Common myeloid progenitor, CD34-positive (primary cell): Measurements from ENCODE around the gene LRRC52.
A peak's percentile ranks its signal among the peaks of the same experiment; 100 is the strongest.

Experiments used
- CTCF ChIA-PET: fragments of 350-600 bp; sonication (Branson Sonifier 250); formaldehyde crosslinking; loops from one replicate; lab custom pipeline; 2021; ENCODE audit warnings: antibody characterized with exemption; lab: Charles Lee
- POLR2A ChIA-PET: fragments of 350-600 bp; sonication (Branson Sonifier 250); formaldehyde crosslinking; loops from one replicate; lab custom pipeline; 2021; ENCODE audit warnings: antibody characterized with exemption; lab: Charles Lee
- DNase-seq, 3 donors: peaks; one replicate each; pipeline versions ENCODE4 v3.0.0 to v3.0.0-alpha.2; 2013
- H3K27ac ChIP-seq, 2 experiments: 1 replicate in 1 of 2; 2 replicates in 1 of 2; pipeline ENCODE4 v1.7.0; 2013; ENCODE audit warnings: inconsistent platforms in 2 of 2, low read length in 2 of 2, mild to moderate bottlenecking in 2 of 2, low read depth in 1 of 2, moderate library complexity in 1 of 2; ENCODE audit not compliant: severe bottlenecking in 2 of 2, insufficient read depth in 1 of 2, poor library complexity in 1 of 2
- H3K27me3 ChIP-seq, 5 experiments: replicated peaks in 2 of 5; 1 replicate in 3 of 5; 2 replicates in 2 of 5; pipeline versions ENCODE4 v1.6.1 to v1.7.0; 2013; ENCODE audit warnings: low read length in 4 of 5, mild to moderate bottlenecking in 2 of 5, moderate library complexity in 2 of 5, inconsistent platforms in 1 of 5; ENCODE audit not compliant: insufficient read depth in 5 of 5, control insufficient read depth in 4 of 5
- H3K36me3 ChIP-seq, 4 experiments: 1 replicate in 2 of 4; 2 replicates in 2 of 4; pipeline versions ENCODE4 v1.6.1 to v1.7.0; 2013; ENCODE audit warnings: low read length in 3 of 4, control low read depth in 1 of 4, mild to moderate bottlenecking in 1 of 4; ENCODE audit not compliant: control insufficient read depth in 4 of 4, insufficient read depth in 4 of 4
- H3K4me1 ChIP-seq, 4 experiments: 1 replicate in 3 of 4; 2 replicates in 1 of 4; pipeline versions ENCODE4 v1.6.1 to v1.7.1; 2013; ENCODE audit warnings: low read length in 3 of 4, mild to moderate bottlenecking in 3 of 4, control low read depth in 1 of 4, inconsistent platforms in 1 of 4, moderate library complexity in 1 of 4; ENCODE audit not compliant: control insufficient read depth in 4 of 4, insufficient read depth in 4 of 4; ENCODE audit errors: control extremely low read depth in 1 of 4
- H3K4me3 ChIP-seq, 7 experiments: 1 replicate in 4 of 7; 2 replicates in 3 of 7; pipeline versions ENCODE4 v1.5.1 to v1.7.0; 2013; ENCODE audit warnings: mild to moderate bottlenecking in 7 of 7, low read length in 6 of 7, moderate library complexity in 6 of 7, inconsistent platforms in 2 of 7, low read depth in 2 of 7, control low read depth in 1 of 7; ENCODE audit not compliant: insufficient read depth in 4 of 7, control insufficient read depth in 1 of 7; ENCODE audit errors: extremely low read depth in 1 of 7
- H3K9me3 ChIP-seq, 5 experiments: 1 replicate in 4 of 5; 2 replicates in 1 of 5; pipeline versions ENCODE4 v1.6.1 to v1.7.1; 2013; ENCODE audit warnings: low read length in 4 of 5, mild to moderate bottlenecking in 2 of 5, inconsistent platforms in 1 of 5, low read depth in 1 of 5, moderate library complexity in 1 of 5; ENCODE audit not compliant: control insufficient read depth in 4 of 5, insufficient read depth in 2 of 5; ENCODE audit errors: control extremely low read depth in 1 of 5
- WGBS: methylation state at CpG from one replicate; pipeline ENCODE4 v1.1.5; 2013; ENCODE audit not compliant: insufficient coverage; 5-methylcytosine and 5-hydroxymethylcytosine counted together

Gene LRRC52

DNA sequence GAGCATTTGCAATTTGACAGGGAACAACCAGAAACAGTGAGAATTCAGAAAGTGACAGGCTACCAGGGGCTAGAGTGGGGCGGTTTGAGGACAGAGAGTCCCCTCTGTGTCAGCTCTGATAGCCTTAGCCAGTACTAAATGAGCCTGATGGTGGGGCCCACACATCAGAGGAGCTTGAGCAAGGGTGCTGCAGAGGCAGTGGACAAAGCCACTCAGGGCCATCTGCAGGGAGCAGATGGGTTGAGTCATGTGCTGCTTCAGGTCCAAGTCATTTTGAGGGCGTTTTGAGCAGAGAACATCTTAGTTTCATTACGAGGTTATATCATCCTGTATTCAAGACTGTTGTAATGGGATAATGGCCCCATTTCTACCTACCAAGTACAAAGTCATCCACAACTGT lies 7.7 kb downstream of the LRRC52 start:
- 87% methylated on average over 2 of the region's 3 CpGs for WGBS

GRCh38 chr1:165560883-165561656 lies 17.3 kb downstream of the LRRC52 start:
- CTCF ChIA-PET: interaction anchor here (1.7 kb wide), 1 partner anchor 24 kb away, joined by 4 read pairs; no protein-coding TSS in a partner anchor
- no peak for DNase-seq
- H3K9me3 ChIP-seq: no peaks in the 10 kb centered on the region
- POLR2A ChIA-PET: no interaction called here
- H3K27me3 ChIP-seq: peaks cover 9 to 40% (median 11%) of the 10 kb centered on the region in 5 experiments
- no peaks in the 10 kb centered on the region for H3K4me1 ChIP-seq
- H3K4me3 ChIP-seq: no peak overlapping the region
- H3K27ac ChIP-seq: no peak overlapping the region
- WGBS: 51% methylated on average over 4 of the region's 9 CpGs
- no peaks in the 10 kb centered on the region for H3K36me3 ChIP-seq

More for the DNA sequence above, 7.7 kb downstream of the LRRC52 start:
- Histone ChIP-seq H3K36me3 (no peaks in the 10 kb centered on the region), H3K4me3 (no peak overlapping the region), H3K27me3 (peaks cover 0 to 25% (median 0%) of the 10 kb centered on the region in 5 experiments), H3K4me1 (no peaks in the 10 kb centered on the region), H3K27ac (no peak overlapping the region), H3K9me3 (no peaks in the 10 kb centered on the region)
- ChIA-PET POLR2A (no interaction called here), CTCF (no interaction called here)
- DNase-seq: no peak

DNA sequence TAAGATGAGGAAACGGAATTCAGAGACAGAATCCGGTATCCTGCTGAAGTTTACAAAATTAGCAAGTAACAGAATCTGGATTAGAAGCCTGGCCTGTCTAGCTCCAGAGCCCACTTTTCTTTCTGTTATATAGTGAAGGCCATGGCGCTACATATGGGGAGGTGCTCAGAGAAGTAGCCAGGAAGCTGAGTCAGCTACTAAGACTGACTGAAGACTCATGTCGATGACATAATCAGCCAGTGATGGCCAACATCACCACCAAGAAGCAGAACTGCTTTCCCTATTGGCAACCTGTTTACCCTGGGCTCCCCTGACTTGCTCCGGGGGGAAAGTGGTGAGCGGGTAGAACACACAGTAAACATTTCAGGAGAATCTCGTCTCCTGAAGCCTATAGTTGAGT lies 18.8 kb downstream of the LRRC52 start:
- Histone ChIP-seq H3K9me3 (no peaks in the 10 kb centered on the region), H3K27ac (no peak overlapping the region), H3K36me3 (no peaks in the 10 kb centered on the region), H3K4me3 (no peak overlapping the region), H3K4me1 (no peaks in the 10 kb centered on the region), H3K27me3 (peaks cover 9 to 44% (median 10%) of the 10 kb centered on the region in 5 experiments)
- CTCF ChIA-PET: no interaction called here
- WGBS: 89% methylated on average over 6 of the region's 7 CpGs
- DNase-seq: peak in 1 of 3 donors; percentile 1
- POLR2A ChIA-PET: no interaction called here

- CTCF ChIA-PET: no interaction called here
- Histone ChIP-seq H3K9me3 (no peaks in the 10 kb centered on the region), H3K36me3 (no peaks in the 10 kb centered on the region), H3K27ac (no peak overlapping the region), H3K4me3 (no peak overlapping the region), H3K4me1 (no peaks in the 10 kb centered on the region), H3K27me3 (peaks cover 9 to 49% (median 10%) of the 10 kb centered on the region in 5 experiments)
- POLR2A ChIA-PET: no interaction called here
- no peak for DNase-seq
- WGBS: 89% methylated on average over 13 of the region's 15 CpGs
Measured at GRCh38 chr1:165563551-165563950, 19.8 kb downstream of the LRRC52 start.

GRCh38 chr1:165564561-165564960 lies 20.8 kb downstream of the LRRC52 start:
- ChIA-PET POLR2A (no interaction called here), CTCF (interaction anchor here (0.9 kb wide), 1 partner anchor 10 kb away, joined by 3 read pairs; no protein-coding TSS in a partner anchor)
- DNase-seq: no peak
- Histone ChIP-seq H3K27me3 (peaks cover 7 to 51% (median 12%) of the 10 kb centered on the region in 5 experiments), H3K4me1 (no peaks in the 10 kb centered on the region), H3K4me3 (no peak overlapping the region), H3K9me3 (no peaks in the 10 kb centered on the region), H3K36me3 (no peaks in the 10 kb centered on the region), H3K27ac (no peak overlapping the region)
- WGBS: 89% methylated on average over 4 of the region's 4 CpGs

DNA sequence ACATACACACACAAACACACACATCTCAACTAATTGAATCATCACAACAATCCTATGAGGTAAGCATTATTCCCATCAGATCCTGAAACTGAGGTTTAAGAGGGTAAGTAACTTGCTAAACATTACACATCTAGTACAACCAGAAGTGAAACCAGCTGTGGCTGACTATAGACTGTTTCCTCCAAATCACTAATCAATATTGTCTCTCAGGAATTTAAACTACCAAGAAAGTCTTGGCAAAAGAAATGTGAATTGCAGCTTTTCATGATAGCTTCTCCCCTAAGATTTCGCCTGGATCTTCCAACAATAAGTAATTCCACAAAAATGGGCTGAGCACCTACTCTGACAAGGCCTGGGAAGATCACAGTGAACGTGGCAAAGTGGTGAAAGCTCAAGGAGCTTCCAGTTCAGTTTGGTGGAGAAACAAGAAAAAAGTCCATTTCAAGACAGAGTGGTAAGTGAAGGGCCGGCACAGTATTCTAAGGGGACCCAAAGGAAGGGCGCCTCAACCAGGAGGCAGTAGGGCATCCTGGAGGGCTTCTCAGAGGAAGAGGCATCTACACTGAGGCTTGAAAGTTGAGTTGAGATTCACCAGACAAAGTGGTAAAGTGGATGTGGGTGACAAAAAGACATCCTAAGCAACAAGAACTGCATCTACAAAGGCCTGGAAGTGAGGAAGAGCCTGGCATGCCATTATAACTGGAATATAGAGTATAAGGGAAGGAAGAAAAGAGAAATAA lies 22.1 kb downstream of the LRRC52 start:
- H3K9me3 ChIP-seq: no peaks in the 10 kb centered on the region
- no peak overlapping the region for H3K27ac ChIP-seq
- DNase-seq: no peak
- peaks cover 2 to 47% (median 7%) of the 10 kb centered on the region in 5 experiments for H3K27me3 ChIP-seq
- H3K4me1 ChIP-seq: no peaks in the 10 kb centered on the region
- POLR2A ChIA-PET: no interaction called here
- CTCF ChIA-PET: interaction anchor here (0.7 kb wide), 1 partner anchor 10 kb away, joined by 3 read pairs; no protein-coding TSS in a partner anchor
- H3K4me3 ChIP-seq: no peak overlapping the region
- 95% methylated on average over 4 of the region's 4 CpGs for WGBS
- H3K36me3 ChIP-seq: no peaks in the 10 kb centered on the region

- no peak overlapping the region for H3K4me3 ChIP-seq
- H3K4me1 ChIP-seq: no peaks in the 10 kb centered on the region
- no peak overlapping the region for H3K27ac ChIP-seq
- no peak for DNase-seq
- CTCF ChIA-PET: no interaction called here
- no peaks in the 10 kb centered on the region for H3K9me3 ChIP-seq
- POLR2A ChIA-PET: no interaction called here
- H3K36me3 ChIP-seq: no peaks in the 10 kb centered on the region
- WGBS: no CpG with 5 or more reads among the region's 3 CpGs
- peaks cover 2 to 47% (median 10%) of the 10 kb centered on the region in 5 experiments for H3K27me3 ChIP-seq
Measured at GRCh38 chr1:165570078-165570477, 26.3 kb downstream of the LRRC52 start.
